Stimulated activated CD4-positive, alpha-beta T cell treated with anti-CD3 and anti-CD28 coated beads, Interleukin-1b, Interleukin-23, amount 100 ng/mL, for 48 hours (primary cell): Measurements from ENCODE around the gene VSTM2L.

Experiments
- DNase-seq: peaks from one replicate; pipeline ENCODE4 v3.0.0-alpha.2; 2020

Gene VSTM2L

GRCh38 chr20:37920679-37921322, 17.9 kb downstream of the VSTM2L start:
- DNase-seq, result no peak

- DNase-seq, result no peak
Measured at GRCh38 chr20:37921341-37921929, 18.5 kb downstream of the VSTM2L start.

GRCh38 chr20:37922016-37922415, 19.1 kb downstream of the VSTM2L start:
- peak; percentile 63 for DNase-seq

GRCh38 chr20:37925265-37926165, 22.6 kb downstream of the VSTM2L start:
- no peak for DNase-seq

- DNase-seq, result no peak
Measured at GRCh38 chr20:37926612-37927011, 23.7 kb downstream of the VSTM2L start.

GRCh38 chr20:37927410-37928095, 24.6 kb downstream of the VSTM2L start:
- DNase-seq, result no peak

- no peak for DNase-seq
Measured at GRCh38 chr20:37928996-37929682, 26.2 kb downstream of the VSTM2L start.

- no peak for DNase-seq
Measured at GRCh38 chr20:37929683-37930014, 26.7 kb downstream of the VSTM2L start.

- no peak for DNase-seq
Measured at GRCh38 chr20:37931153-37931922, 28.4 kb downstream of the VSTM2L start.

GRCh38 chr20:37932074-37932473, 29.1 kb downstream of the VSTM2L start:
- no peak for DNase-seq

GRCh38 chr20:37932919-37933318, 30.0 kb downstream of the VSTM2L start:
- no peak for DNase-seq

GRCh38 chr20:37933786-37934633, 31.1 kb downstream of the VSTM2L start:
- no peak for DNase-seq

GRCh38 chr20:37934634-37935375, 31.9 kb downstream of the VSTM2L start:
- DNase-seq, result no peak

GRCh38 chr20:37935435-37935834, 32.5 kb downstream of the VSTM2L start:
- DNase-seq, result no peak

GRCh38 chr20:37936041-37936440, 33.1 kb downstream of the VSTM2L start:
- DNase-seq, result no peak

GRCh38 chr20:37936451-37936850, 33.5 kb downstream of the VSTM2L start:
- no peak for DNase-seq

- DNase-seq, result no peak
Measured at GRCh38 chr20:37937686-37938085, 34.8 kb downstream of the VSTM2L start.

- DNase-seq, result no peak
Measured at GRCh38 chr20:37938181-37938750, 35.3 kb downstream of the VSTM2L start.

GRCh38 chr20:37938954-37939353, 36.0 kb downstream of the VSTM2L start:
- DNase-seq, result no peak
